GM10266 (cell line): ENCODE data around the gene NINJ2.

Experiments
- DNase-seq: peaks from one replicate; pipeline ENCODE4 v3.0.0; 2012; ENCODE audit errors: extremely low spot score
- TF ChIP-seq, protein P1 (sequence below): IDR thresholded peaks from 2 replicates; pipeline ENCODE4 v1.5.1; 2012; ENCODE audit warnings: mild to moderate bottlenecking, low read depth; ENCODE audit not compliant: control insufficient read depth, insufficient read depth; ENCODE audit errors: missing control alignments

NINJ2 gene

DNA sequence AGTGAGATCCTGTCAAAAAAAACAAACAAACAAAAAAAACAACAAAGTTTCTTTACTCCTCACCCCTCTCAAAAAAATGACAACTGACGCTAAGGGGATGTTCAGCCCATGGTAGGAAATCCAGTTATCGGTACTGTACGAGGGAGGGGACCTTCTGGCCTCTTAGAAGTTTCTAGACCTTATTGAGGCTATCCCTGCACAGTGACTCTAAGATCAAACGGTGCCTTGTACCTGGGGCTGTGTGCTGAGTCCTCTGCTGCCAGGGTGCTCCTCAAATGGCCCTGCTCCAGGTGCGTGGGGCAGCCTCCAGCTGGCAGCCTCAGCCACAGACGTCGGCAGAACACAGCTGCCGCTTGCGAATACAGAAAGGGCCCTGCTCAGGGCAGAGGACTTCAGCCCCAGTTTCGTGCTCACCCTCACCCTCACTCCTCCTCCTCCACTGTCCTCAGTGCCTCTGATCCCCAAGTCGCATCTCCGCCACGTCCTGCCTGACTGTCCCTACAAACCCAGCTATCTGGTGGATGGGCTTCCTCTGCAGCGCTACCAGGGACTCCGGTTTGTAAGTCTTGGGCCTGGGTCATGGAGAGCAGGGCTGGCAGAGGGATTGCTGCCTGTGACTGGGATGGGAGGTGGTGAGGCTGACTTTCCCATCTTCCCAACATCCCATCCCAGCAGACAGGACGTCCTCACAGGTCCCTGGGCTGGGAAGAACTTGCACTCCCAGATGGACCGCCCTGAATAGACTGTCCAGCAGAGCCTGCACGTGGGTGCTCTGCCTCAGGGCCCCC lies 112.6 kb downstream of the NINJ2 start:
- TF ChIP-seq, protein P1, sequence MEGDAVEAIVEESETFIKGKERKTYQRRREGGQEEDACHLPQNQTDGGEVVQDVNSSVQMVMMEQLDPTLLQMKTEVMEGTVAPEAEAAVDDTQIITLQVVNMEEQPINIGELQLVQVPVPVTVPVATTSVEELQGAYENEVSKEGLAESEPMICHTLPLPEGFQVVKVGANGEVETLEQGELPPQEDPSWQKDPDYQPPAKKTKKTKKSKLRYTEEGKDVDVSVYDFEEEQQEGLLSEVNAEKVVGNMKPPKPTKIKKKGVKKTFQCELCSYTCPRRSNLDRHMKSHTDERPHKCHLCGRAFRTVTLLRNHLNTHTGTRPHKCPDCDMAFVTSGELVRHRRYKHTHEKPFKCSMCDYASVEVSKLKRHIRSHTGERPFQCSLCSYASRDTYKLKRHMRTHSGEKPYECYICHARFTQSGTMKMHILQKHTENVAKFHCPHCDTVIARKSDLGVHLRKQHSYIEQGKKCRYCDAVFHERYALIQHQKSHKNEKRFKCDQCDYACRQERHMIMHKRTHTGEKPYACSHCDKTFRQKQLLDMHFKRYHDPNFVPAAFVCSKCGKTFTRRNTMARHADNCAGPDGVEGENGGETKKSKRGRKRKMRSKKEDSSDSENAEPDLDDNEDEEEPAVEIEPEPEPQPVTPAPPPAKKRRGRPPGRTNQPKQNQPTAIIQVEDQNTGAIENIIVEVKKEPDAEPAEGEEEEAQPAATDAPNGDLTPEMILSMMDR = no peak
- DNase-seq = no peak

DNA sequence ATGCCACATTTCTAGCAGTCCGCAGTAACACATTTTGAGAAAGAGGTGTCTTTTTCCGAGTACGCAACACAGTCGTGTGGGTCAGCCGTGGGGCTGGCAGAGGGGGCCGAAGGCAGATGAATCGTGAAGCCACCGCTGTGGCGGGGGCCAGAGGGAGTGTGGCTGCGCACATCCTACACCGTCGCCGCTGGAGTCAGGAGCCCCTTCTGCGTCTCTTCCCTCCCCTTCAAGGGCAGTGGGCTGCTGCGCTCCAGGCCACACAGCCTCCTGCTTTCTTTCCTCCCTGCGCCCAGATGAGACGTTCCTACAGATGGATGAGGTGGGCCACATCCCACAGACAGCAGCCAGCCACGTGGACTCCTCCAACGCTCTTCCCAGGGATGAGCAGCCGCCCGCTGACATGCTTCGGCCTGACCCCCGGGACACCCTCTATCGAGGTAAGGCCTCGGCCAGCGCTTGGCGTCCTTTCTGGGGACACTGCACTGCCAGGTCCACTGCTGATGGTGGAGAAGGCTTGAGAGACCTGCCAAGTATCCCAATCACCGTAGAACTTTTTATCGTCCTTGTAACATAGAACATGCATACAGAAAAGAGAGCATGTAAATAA lies 113.7 kb downstream of the NINJ2 start:
- TF ChIP-seq, protein P1 = no peak
- DNase-seq = no peak

DNA sequence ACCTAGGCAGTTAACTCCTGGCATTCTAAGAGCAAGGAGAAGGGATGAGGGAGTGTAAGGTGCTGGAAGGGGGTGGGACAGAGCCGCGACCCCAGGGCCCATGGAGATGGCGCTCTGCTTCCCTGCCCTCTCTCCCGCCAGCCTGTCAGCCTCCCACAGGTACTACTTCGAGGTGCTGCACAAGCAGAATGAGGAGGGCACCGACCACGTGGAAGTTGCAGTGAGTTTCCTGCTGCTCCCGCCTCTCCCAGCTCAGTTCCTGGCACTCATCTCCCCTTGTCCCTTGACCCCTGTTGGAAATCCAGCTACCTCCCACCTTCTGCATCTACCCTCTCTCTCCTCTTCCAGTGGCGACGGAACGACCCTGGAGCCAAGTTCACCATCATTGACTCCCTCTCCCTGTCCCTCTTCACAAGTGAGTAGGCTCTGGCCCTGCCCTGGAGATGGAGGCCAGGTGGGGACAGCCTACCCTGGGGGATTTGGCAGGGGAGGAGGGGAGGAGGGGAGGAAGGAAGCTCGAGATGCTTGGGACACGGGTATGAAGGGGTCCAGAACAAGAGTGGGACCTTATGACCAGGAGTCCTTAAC lies 115.3 kb downstream of the NINJ2 start:
- TF ChIP-seq, protein P1 = no peak
- DNase-seq = no peak

DNA sequence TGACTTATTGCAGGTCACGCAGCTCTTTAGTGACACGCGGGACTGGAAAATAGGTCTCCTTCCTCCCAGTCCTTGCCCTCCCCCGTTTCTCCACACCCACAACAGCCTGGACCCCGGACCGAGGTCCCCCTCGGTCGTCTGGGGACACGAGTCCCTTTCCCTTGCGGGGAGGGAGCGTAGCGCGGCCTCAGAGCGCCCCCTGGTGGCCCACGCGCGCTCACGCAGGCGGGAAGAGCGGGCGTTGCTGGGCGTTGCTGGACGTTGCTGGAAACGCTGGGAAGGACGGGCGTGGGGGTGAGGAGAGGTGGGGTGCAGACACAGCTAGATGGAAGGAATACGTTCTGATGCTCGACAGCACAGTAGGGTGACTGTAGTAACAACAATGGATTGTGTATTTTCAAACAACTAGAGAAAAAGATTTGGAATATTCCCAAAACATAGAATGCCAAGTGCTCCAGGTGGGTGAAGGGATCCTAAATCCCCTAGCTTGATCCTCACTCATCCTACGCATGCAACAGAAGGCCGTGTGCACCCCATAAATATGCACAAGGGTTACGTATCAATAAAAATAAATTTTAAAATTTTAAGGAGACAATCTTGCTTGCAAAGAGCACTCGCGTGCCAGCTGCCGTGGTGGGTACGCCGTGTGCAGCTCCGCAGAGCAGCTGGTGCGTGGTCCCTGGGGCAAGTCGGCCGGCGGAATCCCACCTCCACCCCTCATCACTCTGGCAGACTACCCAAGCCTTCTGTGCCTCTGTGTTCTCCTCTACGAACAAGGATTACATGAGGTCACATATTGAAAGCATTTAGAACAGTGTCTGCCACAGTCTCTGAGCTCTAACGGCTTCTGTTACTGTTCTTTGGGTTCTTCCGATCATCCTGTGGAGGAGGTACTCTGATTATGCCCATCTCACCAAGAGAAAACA lies 116.1 kb downstream of the NINJ2 start:
- DNase-seq = peak; percentile 90
- TF ChIP-seq, protein P1 = peak; percentile 99

DNA sequence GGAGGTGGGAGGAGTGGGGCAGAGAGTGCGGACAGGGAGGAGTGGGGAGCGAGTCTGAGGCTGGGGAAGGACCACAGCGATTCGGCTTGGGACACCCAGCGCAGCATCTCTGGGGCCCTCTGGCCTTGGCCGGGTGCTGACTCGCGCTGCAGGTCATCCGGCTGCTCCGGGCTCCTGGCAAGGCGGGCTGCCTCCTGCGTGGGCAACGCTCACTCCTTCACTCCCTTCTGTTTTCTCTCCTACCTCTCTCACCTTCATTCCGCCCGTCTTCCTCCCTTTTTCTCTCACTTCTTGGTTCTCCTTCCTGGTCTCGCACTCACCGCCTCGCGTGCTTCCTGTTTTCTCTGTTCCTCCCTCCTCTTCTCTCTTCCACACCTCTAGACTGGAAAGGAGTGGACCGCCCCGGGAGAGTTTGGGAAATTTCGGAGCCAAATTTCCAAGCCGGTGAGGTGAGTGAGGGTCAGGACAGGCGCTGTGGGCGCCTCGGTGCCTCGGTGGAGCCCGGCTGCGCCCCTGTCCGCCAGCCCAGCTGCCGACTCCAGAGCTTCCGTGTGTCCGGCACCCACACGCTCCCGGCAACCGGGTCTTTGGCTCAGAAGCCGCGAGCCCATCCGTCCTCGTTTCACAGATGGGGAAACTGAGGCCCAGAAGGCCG lies 116.9 kb downstream of the NINJ2 start:
- TF ChIP-seq, protein P1 = no peak
- no peak for DNase-seq

DNA sequence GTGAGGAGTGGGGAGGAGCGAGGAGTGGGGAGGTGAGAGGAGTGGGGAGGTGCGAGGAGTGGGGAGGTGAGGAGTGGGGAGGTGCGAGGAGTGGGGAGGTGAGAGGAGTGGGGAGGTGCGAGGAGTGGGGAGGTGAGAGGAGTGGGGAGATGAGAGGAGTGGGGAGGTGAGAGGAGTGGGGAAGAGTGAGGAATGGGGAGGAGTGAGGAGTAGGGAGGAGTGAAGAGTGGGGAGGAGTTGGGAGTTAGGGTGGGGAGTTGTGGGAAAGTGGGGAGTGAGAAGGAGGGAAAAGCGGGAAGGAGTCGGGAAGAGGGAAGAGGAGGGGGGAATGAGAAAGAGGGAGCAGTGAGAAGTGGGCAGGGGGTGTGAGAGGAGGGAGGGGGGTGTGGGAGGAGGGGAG lies 117.4 kb downstream of the NINJ2 start:
- DNase-seq = no peak
- TF ChIP-seq, protein P1 = no peak
